T-helper 17 cell (primary cell): ENCODE data around the gene DHPS. TPM values are rescaled to one million over a fixed set of nuclear protein-coding genes. Genes with fewer than 3 reads are reported as not detected.

Experiments used
- ATAC-seq: fragments of 150-1000 bp; cut with Tn5 transposase; 2 replicates; pipeline ENCODE4 v1.10.0; 2021; ENCODE audit warnings: mild to moderate bottlenecking, moderate library complexity
- DNase-seq, 3 donors: peaks; one replicate each; pipeline versions ENCODE4 v3.0.0 to v3.0.0-alpha.2; 2020 to 2021
- H3K9me3 ChIP-seq: one replicate; pipeline ENCODE4 v1.7.0; 2013; ENCODE audit warnings: low read length, mild to moderate bottlenecking; ENCODE audit not compliant: control insufficient read depth, poor library complexity, severe bottlenecking
- H3K27ac Mint-ChIP-seq: one replicate; pipeline ENCODE4 v1.8.0; 2022; ENCODE audit warnings: mild to moderate bottlenecking, moderate library complexity, mixed read lengths
- H3K27me3 Mint-ChIP-seq: one replicate; pipeline ENCODE4 v1.8.0; 2022; ENCODE audit warnings: mixed read lengths
- H3K36me3 Mint-ChIP-seq: one replicate; pipeline ENCODE4 v1.8.0; 2022; ENCODE audit warnings: low read depth, mixed read lengths
- H3K4me1 Mint-ChIP-seq: one replicate; pipeline ENCODE4 v1.8.0; 2022; ENCODE audit warnings: mild to moderate bottlenecking, mixed read lengths
- H3K4me3 Mint-ChIP-seq: one replicate; pipeline ENCODE4 v1.8.0; 2022; ENCODE audit warnings: mild to moderate bottlenecking, moderate library complexity, mixed read lengths
- total RNA-seq, 4 donors: library from RNA in 2 of 4; stranded (reverse) in 2 of 4; gene quantifications; one replicate each; pipeline ENCODE4 v1.2.3 and lab custom pipeline; 2022 to 2026

DHPS gene
- total RNA-seq, 2 donors from 2014 or later = 126 to 147 TPM

DNA sequence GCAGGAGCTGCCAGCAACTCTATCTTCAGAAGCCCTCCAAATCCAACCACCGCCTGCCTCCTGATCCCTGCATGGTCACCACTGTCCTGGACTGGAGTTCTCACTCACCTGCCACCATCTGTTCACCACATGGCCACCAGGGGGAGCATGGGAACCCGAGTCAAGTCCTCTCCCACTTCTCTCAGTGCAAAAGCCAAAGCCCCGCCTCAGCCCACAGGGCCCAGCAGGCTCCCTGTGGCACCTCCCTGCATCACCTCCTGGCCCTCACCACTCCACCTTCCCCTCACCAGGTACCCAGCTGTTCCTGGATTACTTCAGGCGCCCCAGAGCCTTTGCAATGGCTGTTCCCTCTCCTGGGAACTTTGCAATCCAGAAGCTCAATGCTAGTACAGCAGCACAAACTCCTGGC, 5.3 kb downstream of the DHPS start:
- H3K9me3 ChIP-seq = no peaks in the 10 kb centered on the region
- DNase-seq (peak; percentile 62 to 79 (median 64)), ATAC-seq (peak; percentile 35)
- Mint-ChIP-seq H3K27ac (peak overlapping the region; percentile 88), H3K4me3 (peak overlapping the region; percentile 39), H3K36me3 (peaks cover 10% of the 10 kb centered on the region), H3K4me1 (peaks cover 25% of the 10 kb centered on the region), H3K27me3 (no peaks in the 10 kb centered on the region)

GRCh38 chr19:12675940-12676339, 5.7 kb downstream of the DHPS start:
- Mint-ChIP-seq H3K4me3 (peak overlapping the region; percentile 39), H3K36me3 (peaks cover 7% of the 10 kb centered on the region), H3K27me3 (no peaks in the 10 kb centered on the region), H3K27ac (peak overlapping the region; percentile 88), H3K4me1 (peaks cover 20% of the 10 kb centered on the region)
- H3K9me3 ChIP-seq = no peaks in the 10 kb centered on the region
- DNase-seq (no peak), ATAC-seq (no peak)

- Mint-ChIP-seq H3K36me3 (peaks cover 6% of the 10 kb centered on the region), H3K27ac (peak overlapping the region; percentile 6), H3K4me1 (peaks cover 19% of the 10 kb centered on the region), H3K4me3 (no peak overlapping the region), H3K27me3 (no peaks in the 10 kb centered on the region)
- ATAC-seq = no peak
- H3K9me3 ChIP-seq = no peaks in the 10 kb centered on the region
- no peak for DNase-seq
Observed at GRCh38 chr19:12675399-12675798, 6.3 kb downstream of the DHPS start.

- Mint-ChIP-seq H3K4me1 (peaks cover 31% of the 10 kb centered on the region), H3K4me3 (no peak overlapping the region), H3K36me3 (peaks cover 8% of the 10 kb centered on the region), H3K27me3 (no peaks in the 10 kb centered on the region), H3K27ac (no peak overlapping the region)
- no peaks in the 10 kb centered on the region for H3K9me3 ChIP-seq
- no peak for DNase-seq
- ATAC-seq = no peak
Observed at GRCh38 chr19:12672744-12673143, 8.9 kb downstream of the DHPS start.

- DNase-seq (no peak), ATAC-seq (no peak)
- peak overlapping the region; percentile 96 for H3K4me3 Mint-ChIP-seq
- peaks cover 40% of the 10 kb centered on the region for H3K4me1 Mint-ChIP-seq
- H3K36me3 Mint-ChIP-seq = peaks cover 5% of the 10 kb centered on the region
- H3K27me3 Mint-ChIP-seq = no peaks in the 10 kb centered on the region
- peak overlapping the region; percentile 99 for H3K27ac Mint-ChIP-seq
- no peaks in the 10 kb centered on the region for H3K9me3 ChIP-seq
Observed at GRCh38 chr19:12670159-12670928, 11.3 kb downstream of the DHPS start.

GRCh38 chr19:12669270-12670158, 12.2 kb downstream of the DHPS start:
- peaks cover 5% of the 10 kb centered on the region for H3K36me3 Mint-ChIP-seq
- H3K27me3 Mint-ChIP-seq = no peaks in the 10 kb centered on the region
- H3K27ac Mint-ChIP-seq = peak overlapping the region; percentile 99
- peak; percentile 44 for ATAC-seq
- peak overlapping the region; percentile 96 for H3K4me3 Mint-ChIP-seq
- H3K9me3 ChIP-seq = no peaks in the 10 kb centered on the region
- H3K4me1 Mint-ChIP-seq = peaks cover 47% of the 10 kb centered on the region
- DNase-seq = peak; percentile 56 to 63 (median 58)

- peak overlapping the region; percentile 99 for H3K27ac Mint-ChIP-seq
- peaks cover 5% of the 10 kb centered on the region for H3K36me3 Mint-ChIP-seq
- peaks cover 46% of the 10 kb centered on the region for H3K4me1 Mint-ChIP-seq
- DNase-seq (peak; percentile 63 to 73 (median 67)), ATAC-seq (peak; percentile 63)
- peak overlapping the region; percentile 96 for H3K4me3 Mint-ChIP-seq
- H3K9me3 ChIP-seq = no peaks in the 10 kb centered on the region
- no peaks in the 10 kb centered on the region for H3K27me3 Mint-ChIP-seq
Observed at GRCh38 chr19:12668932-12669269, 12.8 kb downstream of the DHPS start.

DNA sequence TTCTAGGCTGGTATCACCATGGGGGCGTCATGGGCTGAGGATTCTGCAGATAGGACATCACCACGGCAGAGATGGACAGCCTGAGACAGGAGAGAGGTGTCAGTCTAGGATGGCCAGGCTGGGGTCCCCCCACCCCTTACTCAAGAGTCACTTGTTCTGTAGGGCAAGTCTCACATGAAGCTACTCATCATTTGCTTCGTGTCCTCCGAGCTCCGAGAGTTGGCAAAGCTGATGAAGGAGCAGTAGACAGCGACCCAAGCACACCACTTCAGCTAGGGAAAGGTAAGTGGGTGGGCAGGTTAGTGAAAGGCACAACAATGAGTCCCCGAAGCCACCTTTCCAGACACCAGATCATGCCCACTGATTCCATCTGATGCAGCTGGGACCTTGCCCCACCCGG, 13.3 kb downstream of the DHPS start:
- ATAC-seq (no peak), DNase-seq (no peak)
- Mint-ChIP-seq H3K4me3 (peak overlapping the region; percentile 96), H3K36me3 (peaks cover 5% of the 10 kb centered on the region), H3K27ac (peak overlapping the region; percentile 99), H3K27me3 (no peaks in the 10 kb centered on the region), H3K4me1 (peaks cover 46% of the 10 kb centered on the region)
- no peaks in the 10 kb centered on the region for H3K9me3 ChIP-seq

- Mint-ChIP-seq H3K27me3 (no peaks in the 10 kb centered on the region), H3K4me3 (peak overlapping the region; percentile 96), H3K36me3 (peaks cover 5% of the 10 kb centered on the region), H3K4me1 (peaks cover 46% of the 10 kb centered on the region), H3K27ac (peak overlapping the region; percentile 99)
- no peak for DNase-seq
- no peak for ATAC-seq
- no peaks in the 10 kb centered on the region for H3K9me3 ChIP-seq
Observed at GRCh38 chr19:12667731-12668302, 13.9 kb downstream of the DHPS start.

GRCh38 chr19:12666265-12667048, 15.2 kb downstream of the DHPS start, which contains the start of the genes MAN2B1 and WDR83:
TSS of gene MAN2B1 (minus strand) at chr19:12666742. CDS start at chr19:12666701, 41 bp downstream.
TSS of gene WDR83 (plus strand) at chr19:12666807. CDS start at chr19:12669791, 2,984 bp downstream.
- Mint-ChIP-seq H3K36me3 (peaks cover 2% of the 10 kb centered on the region), H3K4me1 (peaks cover 39% of the 10 kb centered on the region), H3K27ac (peak within 1 kb of the TSS; percentile 99), H3K27me3 (no peaks in the 10 kb centered on the region), H3K4me3 (peak within 1 kb of the TSS; percentile 99)
- no peaks in the 10 kb centered on the region for H3K9me3 ChIP-seq
- ATAC-seq (peak; percentile 80), DNase-seq (peak; percentile 71 to 82 (median 81))

GRCh38 chr19:12665671-12666264, 15.9 kb downstream of the DHPS start:
- H3K9me3 ChIP-seq = no peaks in the 10 kb centered on the region
- ATAC-seq (no peak), DNase-seq (no peak)
- Mint-ChIP-seq H3K27ac (peak overlapping the region; percentile 99), H3K36me3 (peaks cover 2% of the 10 kb centered on the region), H3K4me3 (peak overlapping the region; percentile 99), H3K27me3 (no peaks in the 10 kb centered on the region), H3K4me1 (peaks cover 39% of the 10 kb centered on the region)

DNA sequence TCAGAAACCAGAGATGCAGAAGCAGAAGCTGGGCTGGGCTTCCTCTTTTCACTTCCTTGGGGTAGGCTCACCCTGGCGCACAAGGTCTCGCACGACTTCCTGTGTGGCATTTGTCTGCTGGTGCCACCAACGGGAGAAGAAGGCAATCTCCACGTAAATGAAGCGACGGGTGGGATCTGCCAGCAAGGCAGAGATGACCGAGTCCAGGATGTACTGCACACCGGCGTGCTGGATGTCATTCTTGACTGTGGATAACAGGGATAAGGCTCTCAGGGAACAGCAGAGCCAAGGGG, 16.5 kb downstream of the DHPS start:
- peak; percentile 36 for ATAC-seq
- Mint-ChIP-seq H3K4me1 (peaks cover 37% of the 10 kb centered on the region), H3K36me3 (peaks cover 5% of the 10 kb centered on the region)

More for the DNA sequence above, 16.5 kb downstream of the DHPS start:
- no peaks in the 10 kb centered on the region for H3K9me3 ChIP-seq
- H3K4me3 Mint-ChIP-seq = peak overlapping the region; percentile 99
- H3K27me3 Mint-ChIP-seq = no peaks in the 10 kb centered on the region
- DNase-seq = peak in 2 of 3 donors; percentile 31 to 39
- H3K27ac Mint-ChIP-seq = peak overlapping the region; percentile 99
